ENCODE results near the gene LMO2.

- no peak for TF ChIP-seq CTCF (IDR thresholded peaks at IDR 0.05; ENCODE audit: low read depth, low read length, missing input control)
- TF ChIP-seq FOXA2 (IDR thresholded peaks at IDR 0.05), result no peak
These were observed 38.6 kb upstream of the LMO2 start for GRCh38 chr11:33930317-33931021.

Measured in liver (tissue), 2 donors.